HepG2 (cell line): Measurements from ENCODE around the gene RPS2. TPM values are rescaled to one million over a fixed set of nuclear protein-coding genes. Genes with fewer than 3 reads are reported as not detected.

ENCODE experiments used
- BCL3 ChIP-seq: sonication (generic); formaldehyde crosslinking; IDR thresholded peaks from 2 replicates; pipeline ENCODE4 v1.5.1; 2020; ENCODE audit warnings: mild to moderate bottlenecking, missing genetic modification reagents, moderate library complexity
- CEBPG ChIP-seq: IDR thresholded peaks from 2 replicates; pipeline ENCODE4 v1.6.1; 2016
- DMTF1 ChIP-seq: sonication (generic); formaldehyde crosslinking; IDR thresholded peaks from 2 replicates; pipeline ENCODE4 v1.4.0; 2020; ENCODE audit warnings: mild to moderate bottlenecking, missing genetic modification reagents
- DR1 ChIP-seq: sonication (generic); formaldehyde crosslinking; IDR thresholded peaks from 2 replicates; pipeline ENCODE4 v1.8.0; 2021; ENCODE audit warnings: mild to moderate bottlenecking, missing genetic modification reagents, inconsistent platforms
- E2F2 ChIP-seq: sonication (generic); formaldehyde crosslinking; IDR thresholded peaks from 2 replicates; pipeline ENCODE4 v1.4.0; 2020; ENCODE audit warnings: missing genetic modification reagents, borderline replicate concordance
- FOXK2 ChIP-seq: fragments of 450-650 bp; IDR thresholded peaks from 2 replicates; pipeline ENCODE4 v1.6.1; 2016
- GLI4 ChIP-seq: sonication (generic); formaldehyde crosslinking; IDR thresholded peaks from 2 replicates; pipeline ENCODE4 v1.5.1; 2020; ENCODE audit warnings: missing genetic modification reagents, mild to moderate bottlenecking, moderate library complexity, borderline replicate concordance
- KLF16 ChIP-seq, 2 experiments: sonication (generic) in 1 of 2; formaldehyde crosslinking in 1 of 2; IDR thresholded peaks; 2 replicates each; pipeline versions ENCODE4 v1.6.1 to v1.8.0; 2016 to 2023; ENCODE audit warnings: missing genetic modification reagents in 2 of 2, missing compliant biosample characterization in 1 of 2
- MATR3 ChIP-seq: sonication (generic); formaldehyde crosslinking; IDR thresholded peaks from 2 replicates; pipeline ENCODE4 v1.4.0; 2020; ENCODE audit warnings: missing genetic modification reagents
- MLLT10 ChIP-seq: sonication (generic); formaldehyde crosslinking; IDR thresholded peaks from 2 replicates; pipeline ENCODE4 v1.4.0; 2020; ENCODE audit warnings: missing genetic modification reagents
- NR2F6 ChIP-seq, 2 experiments: IDR thresholded peaks; 2 replicates each; pipeline ENCODE4 v1.6.1; 2016; ENCODE audit warnings: antibody characterized with exemption in 1 of 2, mild to moderate bottlenecking in 1 of 2
- RBFOX2 ChIP-seq: fragments of 200-400 bp; formaldehyde crosslinking; IDR thresholded peaks from 2 replicates; pipeline ENCODE4 v1.6.1; 2017; ENCODE audit warnings: low read depth, mild to moderate bottlenecking, low read length
- RXRB ChIP-seq: IDR thresholded peaks from 2 replicates; pipeline ENCODE4 v1.6.1; 2016; ENCODE audit warnings: borderline replicate concordance, missing genetic modification reagents, missing compliant biosample characterization
- SALL2 ChIP-seq: sonication (generic); formaldehyde crosslinking; IDR thresholded peaks from 2 replicates; pipeline ENCODE4 v1.8.1; 2023; ENCODE audit warnings: mild to moderate bottlenecking, missing genetic modification reagents, inconsistent platforms
- SKI ChIP-seq: fragments of 450-650 bp; IDR thresholded peaks from one replicate; pipeline ENCODE4 v1.6.1; 2018; ENCODE audit warnings: mild to moderate bottlenecking; ENCODE audit not compliant: partially characterized antibody
- SNAI1 ChIP-seq: sonication (generic); formaldehyde crosslinking; IDR thresholded peaks from 2 replicates; pipeline ENCODE4 v1.5.0; 2020; ENCODE audit warnings: mild to moderate bottlenecking, missing genetic modification reagents, borderline replicate concordance
- TAF1 ChIP-seq: sonication (generic); formaldehyde crosslinking; IDR thresholded peaks from 2 replicates; pipeline ENCODE4 v1.4.0; 2020; ENCODE audit warnings: missing genetic modification reagents
- TEAD3 ChIP-seq: optimal IDR thresholded peaks from 2 replicates; pipeline ENCODE3; 2016; ENCODE audit warnings: borderline replicate concordance
- ZBTB34 ChIP-seq: sonication (generic); formaldehyde crosslinking; IDR thresholded peaks from 2 replicates; pipeline ENCODE4 v1.8.0; 2022; ENCODE audit warnings: mild to moderate bottlenecking, missing genetic modification reagents
- ZNF235 ChIP-seq: sonication (generic); formaldehyde crosslinking; IDR thresholded peaks from 2 replicates; pipeline ENCODE4 v1.8.1; 2023; ENCODE audit warnings: mild to moderate bottlenecking, missing genetic modification reagents, borderline replicate concordance
- ZNF558 ChIP-seq: sonication (generic); formaldehyde crosslinking; IDR thresholded peaks from 2 replicates; pipeline ENCODE4 v1.9.0; 2022; ENCODE audit warnings: mild to moderate bottlenecking, missing genetic modification reagents, borderline replicate concordance
- ZNF615 ChIP-seq: sonication (generic); formaldehyde crosslinking; IDR thresholded peaks from 2 replicates; pipeline ENCODE4 v1.5.0; 2020; ENCODE audit warnings: mild to moderate bottlenecking, missing genetic modification reagents, borderline replicate concordance
- ZNF777 ChIP-seq: sonication (generic); formaldehyde crosslinking; IDR thresholded peaks from 2 replicates; pipeline ENCODE4 v1.4.0; 2020; ENCODE audit warnings: missing genetic modification reagents
- ZZZ3 ChIP-seq: sonication (generic); formaldehyde crosslinking; IDR thresholded peaks from 2 replicates; pipeline ENCODE4 v1.4.0; 2020; ENCODE audit warnings: missing genetic modification reagents, mild to moderate bottlenecking, borderline replicate concordance
- polyA plus RNA-seq, 8 experiments: library from polyadenylated mRNA; depleted of rRNA in 3 of 8; stranded (reverse) in 7 of 8; unstranded in 1 of 8; fragments of >200 nt; fragmentation: Illumina TruSeq in 4 of 8; extraction: Trizol in 4 of 8; gene quantifications; 2 replicates each; pipeline versions ENCODE4 v1.2.1 to v1.2.3, GENCODE V29; 2011 to 2016; ENCODE audit warnings: low read depth in 4 of 8, missing spikeins in 1 of 8, mixed read lengths in 1 of 8; ENCODE audit not compliant: insufficient read depth in 1 of 8
- total RNA-seq, 5 experiments: library from RNA; depleted of rRNA; stranded (reverse); fragments of >200 nt; fragmentation: Illumina TruSeq; extraction: Trizol; gene quantifications; 2 replicates each; pipeline ENCODE4 v1.2.3, GENCODE V29; 2016; ENCODE audit warnings: low read depth in 1 of 5

Gene RPS2
- total and polyA plus RNA-seq, 2 of the 13 experiments (the other 11 are each of a cell fraction or from before 2014, with no cell fraction given), result 1,908 to 4,514 TPM

GRCh38 chr16:1964506-1965395 lies at the start of gene RPS2 (continued):
- TF ChIP-seq ZBTB34 (CRISPR knock-in tag), result no peak
- no peak for TF ChIP-seq GLI4 (CRISPR knock-in tag)
- peak; percentile 37; the same call in 1 of the 2 replicates for TF ChIP-seq RXRB (CRISPR knock-in tag)
- peak; percentile 96 for TF ChIP-seq DR1 (CRISPR knock-in tag)
- peak; percentile 16 for TF ChIP-seq ZNF777 (CRISPR knock-in tag)
- TF ChIP-seq MATR3 (CRISPR knock-in tag), result no peak
- TF ChIP-seq DMTF1 (CRISPR knock-in tag), result no peak
- TF ChIP-seq RBFOX2, result peak; percentile 100
- peak; percentile 73; the same call in 1 of the 2 replicates for TF ChIP-seq SNAI1 (CRISPR knock-in tag)
- peak; percentile 90; the same call in 1 of the 2 replicates for TF ChIP-seq ZZZ3 (CRISPR knock-in tag)
- peak; percentile 72 for TF ChIP-seq SKI
- no peak for TF ChIP-seq NR2F6 (IDR thresholded peaks at IDR 0.05)
- peak; percentile 44; the same call in 1 of the 2 replicates for TF ChIP-seq NR2F6 (CRISPR knock-in tag; IDR thresholded peaks at IDR 0.05)
- TF ChIP-seq KLF16 (CRISPR knock-in tag; IDR thresholded peaks at IDR 0.05), result peak in 1 of 2 experiments; percentile 85; a peak in 1 of 4 replicates
- no peak for TF ChIP-seq FOXK2
- TF ChIP-seq ZNF558 (CRISPR knock-in tag), result peak; percentile 59; the same call in 1 of the 2 replicates
- peak; percentile 5 for TF ChIP-seq TEAD3 (CRISPR knock-in tag)
- TF ChIP-seq TAF1 (CRISPR knock-in tag), result peak; percentile 97
- TF ChIP-seq SALL2, result peak; percentile 74; the same call in 1 of the 2 replicates
- TF ChIP-seq ZNF615, result no peak
- 0 out of 2 replicates have a peak, but pooled peaks have one; percentile 79 for TF ChIP-seq ZNF235
- no peak for TF ChIP-seq MLLT10 (CRISPR knock-in tag)
- no peak for TF ChIP-seq CEBPG (CRISPR knock-in tag)
- no peak for TF ChIP-seq E2F2 (CRISPR knock-in tag)
- TF ChIP-seq BCL3 (CRISPR knock-in tag), result peak; percentile 49; the same call in 1 of the 2 replicates
